SIG-M5 treated with dmso at 0.1 percent for 504 hours (cell line): ENCODE measurements around the gene GGA1.

Source experiments
- DNase-seq: peaks from one replicate; lab custom pipeline; 2025; ENCODE audit not compliant: unreplicated experiment; lab: John Stamatoyannopoulos, UW

GGA1 gene

DNA sequence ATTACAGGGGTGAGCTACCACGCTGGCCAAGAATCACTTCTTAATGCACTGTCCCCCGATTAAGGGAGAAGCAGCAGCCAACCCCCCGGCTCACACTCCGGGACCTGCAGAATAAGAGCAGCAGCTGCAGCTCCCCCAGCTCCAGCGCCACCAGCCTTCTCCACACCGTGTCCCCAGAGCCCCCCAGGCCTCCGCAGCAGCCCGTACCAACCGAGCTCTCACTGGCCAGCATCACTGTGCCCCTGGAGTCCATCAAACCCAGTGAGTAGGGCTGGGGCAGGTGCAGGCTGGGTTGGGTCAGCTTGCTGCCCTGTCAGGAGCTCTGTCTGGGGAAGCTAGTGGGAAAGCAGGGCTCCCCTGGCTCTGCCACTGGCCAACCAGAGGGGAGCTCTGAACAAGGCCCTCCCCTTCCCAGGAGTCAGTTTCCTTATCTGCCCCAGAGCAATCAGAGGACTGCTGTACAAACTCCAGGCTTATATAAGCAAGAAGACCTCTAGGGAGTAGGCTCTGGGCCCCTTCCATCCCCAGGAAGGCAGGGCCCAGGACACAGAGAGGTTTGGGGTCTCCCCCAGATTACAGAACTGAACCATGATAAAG lies 22.3 kb downstream of the GGA1 start:
- DNase-seq = no peak

DNA sequence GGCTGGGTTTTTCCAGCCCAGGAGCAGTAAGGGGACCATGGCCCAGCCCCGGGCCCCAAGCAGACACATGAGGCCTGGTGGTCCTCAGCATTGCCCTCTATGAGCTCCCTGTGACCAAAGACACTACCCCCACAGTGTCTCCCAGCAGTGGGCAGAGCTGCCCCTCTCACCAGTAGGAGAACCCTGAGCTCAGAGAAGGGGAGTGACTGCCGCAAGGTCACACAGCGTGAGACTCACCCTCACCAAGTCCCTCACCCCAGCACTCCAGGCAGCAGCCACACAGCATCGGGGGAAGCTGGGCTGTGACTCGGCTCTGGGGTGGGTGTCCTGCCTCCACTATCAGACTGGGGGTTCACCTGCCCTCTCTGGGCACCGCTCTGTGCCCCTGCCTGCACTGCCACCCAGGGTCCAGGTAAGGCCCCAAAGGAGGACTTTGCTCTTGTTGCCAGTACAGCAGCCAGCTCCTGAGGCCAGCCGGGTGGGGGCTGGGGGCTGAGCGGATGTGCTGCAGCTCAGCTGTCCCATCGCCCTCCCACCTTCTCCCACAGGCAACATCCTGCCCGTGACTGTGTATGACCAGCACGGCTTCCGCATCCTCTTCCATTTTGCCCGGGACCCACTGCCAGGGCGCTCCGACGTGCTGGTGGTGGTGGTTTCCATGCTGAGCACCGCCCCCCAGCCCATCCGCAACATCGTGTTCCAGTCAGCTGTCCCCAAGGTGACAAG lies 23.0 kb downstream of the GGA1 start:
- DNase-seq = no peak

DNA sequence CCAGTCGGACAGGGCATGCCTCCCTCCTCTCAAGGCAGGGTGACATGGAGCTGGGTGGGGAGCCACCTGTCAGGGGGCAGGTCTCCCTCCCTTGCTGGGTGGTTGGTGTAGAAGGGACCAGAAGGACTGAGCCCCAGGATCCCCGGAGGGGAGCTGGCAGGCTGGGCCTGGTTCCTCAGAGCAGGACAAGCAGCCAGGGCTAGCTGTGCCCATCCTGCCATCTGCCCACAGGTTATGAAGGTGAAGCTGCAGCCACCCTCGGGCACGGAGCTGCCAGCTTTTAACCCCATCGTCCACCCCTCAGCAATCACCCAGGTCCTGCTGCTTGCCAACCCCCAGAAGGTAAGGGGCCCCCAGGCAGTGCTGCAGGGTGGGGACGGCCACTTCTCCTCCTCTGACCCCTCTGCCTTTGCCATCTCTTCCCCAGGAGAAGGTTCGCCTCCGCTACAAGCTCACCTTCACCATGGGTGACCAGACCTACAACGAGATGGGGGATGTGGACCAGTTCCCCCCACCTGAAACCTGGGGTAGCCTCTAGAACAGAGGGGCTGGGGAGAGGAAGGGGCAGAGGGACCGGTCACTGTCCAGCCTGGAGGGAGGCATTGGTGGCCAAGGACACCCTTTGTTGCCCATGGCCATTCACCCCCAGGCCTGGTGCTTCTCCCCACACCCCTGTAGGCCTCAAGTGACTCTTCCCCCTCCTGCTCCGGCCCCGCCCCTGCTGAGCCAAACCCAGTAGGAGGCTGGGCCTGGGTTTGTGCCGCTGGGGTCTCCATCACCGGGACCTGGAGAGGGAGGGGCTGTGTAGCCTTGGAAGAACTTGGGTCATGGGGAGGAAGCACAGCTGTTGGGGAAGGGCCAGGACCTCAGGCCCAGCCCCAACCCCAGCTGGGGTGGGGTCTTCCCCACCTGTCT lies 23.8 kb downstream of the GGA1 start:
- DNase-seq = no peak

DNA sequence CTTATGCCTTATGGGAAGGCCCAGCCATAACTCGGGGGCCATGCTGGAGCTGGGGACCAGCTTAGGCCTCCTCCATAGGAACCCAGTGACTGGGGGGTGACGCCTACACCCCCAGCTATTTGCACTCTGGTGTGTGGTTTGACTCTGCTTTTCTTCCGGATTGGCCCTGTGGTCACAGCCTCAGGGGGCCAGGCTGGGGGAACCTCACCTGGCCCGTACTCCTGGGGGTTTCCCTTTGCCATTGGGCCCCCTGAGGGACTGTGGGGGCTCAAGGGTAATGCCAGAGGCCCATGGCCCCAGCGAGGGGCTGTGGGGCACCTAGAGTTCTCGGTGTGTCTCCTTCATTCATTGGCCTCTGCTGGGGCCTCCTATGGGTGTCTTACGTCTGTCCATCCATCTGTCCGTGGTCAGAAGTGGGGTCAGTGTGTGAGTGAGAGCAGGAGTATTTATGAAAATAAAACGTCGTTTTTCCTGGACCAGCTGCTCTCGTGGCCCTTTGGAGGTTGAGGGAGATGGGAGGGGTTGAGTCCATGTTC lies 24.5 kb downstream of the GGA1 start:
- DNase-seq = no peak

DNA sequence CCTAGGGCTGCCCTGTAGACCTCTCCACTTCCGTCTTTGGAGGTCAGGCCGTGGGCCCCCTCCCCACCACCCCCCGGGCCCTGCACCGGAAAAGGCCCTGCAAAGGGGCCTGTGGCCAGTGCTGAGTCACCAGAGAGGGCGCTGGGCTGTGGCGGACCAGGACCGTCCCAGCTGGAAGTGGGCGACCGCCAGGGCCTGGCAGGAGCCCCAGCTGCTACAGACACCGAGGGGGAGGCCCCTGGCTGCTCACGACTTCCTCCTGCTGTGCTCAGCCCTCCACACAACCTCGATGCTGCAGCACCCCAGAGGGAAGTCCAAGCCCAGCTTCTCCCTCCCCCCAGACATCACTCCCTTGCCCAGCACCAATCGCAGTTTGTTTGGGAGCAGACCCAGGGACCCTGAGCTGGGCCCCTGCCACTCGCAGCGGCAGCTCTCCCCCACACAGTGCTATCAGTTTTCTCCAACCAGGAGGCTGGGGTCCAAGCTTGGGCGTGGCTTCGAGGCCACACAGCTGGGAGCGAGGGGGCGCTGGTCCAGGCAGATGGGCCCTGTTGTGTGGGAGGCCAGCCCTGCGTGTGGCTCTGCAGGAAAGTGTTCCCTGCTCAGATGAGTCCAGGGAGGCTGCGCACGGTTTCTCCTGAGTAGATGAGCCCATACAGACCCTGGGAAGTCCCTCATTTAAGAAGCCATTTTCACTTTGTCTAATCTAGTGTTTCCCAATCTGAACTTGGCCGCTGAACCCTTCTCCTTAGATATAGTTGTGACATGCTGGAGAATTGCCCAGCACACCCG lies 25.2 kb downstream of the GGA1 start:
- DNase-seq = peak; percentile 92

DNA sequence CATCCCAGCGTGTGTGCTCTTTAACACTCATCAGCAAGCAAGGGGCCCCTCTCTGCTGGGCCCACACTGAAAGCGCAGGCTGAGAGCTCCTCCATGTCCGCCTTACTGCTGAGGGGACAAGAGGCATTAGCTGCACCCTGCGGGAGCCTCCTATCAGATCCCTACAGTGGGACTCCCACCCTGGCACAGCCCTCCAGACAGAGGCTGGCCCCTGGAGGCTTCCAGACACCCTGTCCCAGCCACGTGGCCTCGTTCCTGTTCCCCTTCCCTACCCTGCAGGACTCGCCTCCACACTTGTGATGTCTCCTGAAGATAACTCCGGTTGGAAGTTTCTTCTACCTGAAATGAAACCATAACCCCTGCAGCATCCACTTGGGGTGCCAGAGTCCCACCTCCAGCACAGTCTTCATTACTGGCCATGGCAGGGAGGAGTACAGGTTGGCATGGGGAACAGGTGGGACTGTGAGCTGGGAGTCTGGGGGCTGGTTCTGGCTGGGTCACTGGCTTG lies 25.8 kb downstream of the GGA1 start:
- no peak for DNase-seq

DNA sequence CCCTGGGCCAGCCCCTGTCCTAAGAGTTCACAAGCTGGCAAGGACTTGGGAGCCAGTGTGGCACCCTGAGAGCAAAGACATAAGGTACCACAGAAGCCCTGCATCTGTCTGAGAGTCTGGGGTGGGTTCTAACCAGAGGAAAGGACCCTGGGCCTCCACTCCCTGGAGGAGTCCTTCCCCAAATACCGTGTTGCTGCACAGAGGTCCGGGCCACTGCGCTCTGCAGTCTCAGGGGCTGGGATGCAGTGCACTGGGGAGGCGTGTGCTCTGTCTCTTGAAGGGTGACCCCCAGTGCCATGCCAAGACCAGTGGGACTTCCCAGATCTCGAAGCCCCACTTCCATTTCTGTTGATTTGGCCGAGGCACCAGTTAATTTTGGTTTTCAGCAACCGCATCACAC lies 26.5 kb downstream of the GGA1 start:
- DNase-seq = no peak

DNA sequence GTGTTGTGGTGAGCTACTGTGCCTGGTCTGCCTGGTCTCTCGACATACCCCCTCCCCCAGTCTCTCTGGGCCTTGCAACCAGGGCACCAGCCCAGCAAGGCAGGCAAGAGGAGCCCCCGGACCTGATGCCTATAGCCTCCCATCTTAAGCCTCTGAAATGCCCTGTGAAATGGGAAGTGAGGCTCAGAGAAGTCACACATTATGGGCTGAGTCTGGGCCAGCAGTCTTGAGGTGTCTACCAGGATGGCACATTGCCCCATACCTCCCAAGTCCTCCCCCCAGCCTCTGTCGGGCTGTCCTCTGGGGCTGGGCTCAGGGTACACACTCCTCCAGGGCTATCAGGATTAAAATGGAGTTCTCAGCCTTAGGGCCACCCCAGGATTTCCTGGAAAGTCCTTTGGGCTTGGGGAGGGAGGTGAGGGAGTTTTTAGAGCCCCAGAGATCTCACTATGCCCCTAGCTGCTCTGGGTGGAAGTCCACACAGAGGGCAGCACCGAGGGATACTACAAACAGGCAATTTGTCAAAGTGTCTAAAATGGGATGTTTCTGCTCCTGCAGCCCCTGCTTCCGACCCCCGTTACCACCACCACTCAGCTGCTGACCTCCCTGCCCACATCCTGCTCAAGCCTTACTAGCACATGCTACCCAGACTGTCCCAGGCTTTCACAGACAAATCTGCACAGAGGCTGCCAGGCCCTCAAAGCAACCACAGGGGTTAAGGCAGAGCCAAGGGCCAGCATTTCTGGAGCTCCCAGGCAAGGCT lies 27.7 kb downstream of the GGA1 start:
- peak; percentile 47 for DNase-seq

DNA sequence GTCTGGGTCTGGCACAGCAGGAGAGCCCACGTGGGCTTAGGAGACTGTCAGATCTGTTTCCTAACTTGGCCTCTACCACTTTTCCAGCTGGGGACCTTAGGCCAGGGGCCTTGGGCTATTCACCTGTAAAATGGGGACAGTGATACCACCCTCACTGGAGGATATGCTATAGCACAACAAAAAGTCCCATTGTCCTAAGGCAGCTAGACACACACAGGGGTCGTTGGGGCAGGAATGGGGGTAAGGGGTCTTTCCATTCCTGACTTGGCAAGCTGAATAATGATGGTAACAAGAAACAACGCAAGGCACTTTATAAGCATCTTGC lies 28.3 kb downstream of the GGA1 start:
- DNase-seq = no peak

DNA sequence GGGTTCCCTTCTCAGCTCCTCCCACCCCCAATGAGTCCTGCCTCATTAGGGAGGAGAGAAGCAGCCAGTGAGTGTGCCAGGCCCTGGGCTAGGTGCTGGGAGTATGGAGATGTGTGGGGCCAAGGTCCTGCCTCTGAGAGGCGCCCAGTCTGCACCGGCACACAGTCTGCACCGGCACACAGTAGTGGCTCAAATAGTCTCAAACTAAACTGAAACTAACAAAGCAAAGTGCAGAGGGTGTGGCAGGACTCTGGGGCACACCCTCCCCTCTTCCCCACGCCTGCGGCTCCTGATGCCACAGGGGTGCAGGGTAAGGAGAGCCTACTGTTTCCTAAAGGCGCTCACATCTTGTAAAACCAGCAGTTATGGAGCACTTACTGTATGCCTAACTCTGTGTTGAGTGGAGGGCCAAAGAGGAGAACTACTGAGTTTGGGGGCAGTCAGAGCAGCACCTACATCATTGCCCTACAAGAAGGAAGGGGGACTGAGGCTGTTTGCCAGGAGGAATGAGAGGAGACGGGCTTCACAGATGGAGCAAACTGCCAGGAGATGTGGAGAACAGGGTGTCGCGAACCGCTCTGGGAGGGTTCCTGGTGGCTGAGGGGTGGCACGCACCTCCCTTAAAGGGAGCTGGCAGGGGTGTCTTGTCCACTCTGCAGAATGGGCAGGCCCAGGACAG lies 29.9 kb downstream of the GGA1 start:
- DNase-seq = no peak

DNA sequence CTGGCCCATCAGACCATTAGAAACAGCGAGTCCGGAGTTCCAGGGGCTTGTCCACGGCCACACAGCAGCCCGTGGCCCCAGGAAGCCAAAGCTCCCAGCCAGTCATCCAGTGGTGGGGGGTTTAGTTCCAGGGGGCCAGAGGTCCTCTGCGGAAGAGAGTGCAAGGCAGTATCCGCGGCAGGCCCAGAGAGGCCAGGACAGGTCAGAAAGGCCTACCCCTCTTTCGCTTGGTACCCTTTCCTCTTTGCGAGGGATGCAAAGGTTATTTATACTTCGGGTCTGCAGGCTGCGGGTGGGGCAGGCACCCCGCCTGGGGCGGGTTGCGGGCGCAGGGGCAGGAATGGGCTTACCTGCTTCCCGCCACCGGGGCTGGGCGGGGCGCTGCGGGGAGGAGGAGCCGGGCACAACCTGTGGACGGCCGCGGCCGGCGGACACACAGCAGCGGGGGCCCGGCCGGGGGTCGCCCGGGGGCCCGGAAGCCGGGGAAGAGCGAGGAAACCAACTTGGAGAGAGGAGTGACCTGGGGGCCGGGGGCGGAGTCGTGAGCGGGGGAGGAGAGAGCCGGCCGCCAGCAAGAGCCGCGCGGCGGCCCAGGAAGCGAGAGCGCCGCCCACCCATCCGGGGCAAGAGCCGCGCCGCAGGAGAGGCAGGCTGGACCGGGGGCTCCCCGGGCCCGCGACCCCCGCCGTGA lies 30.6 kb downstream of the GGA1 start, which contains the start of gene SH3BP1:
Gene SH3BP1 (plus strand): TSS at position 600 of the 691 bp plus-strand sequence. CDS start 119 bp downstream, outside the sequence.
- peak; percentile 33 for DNase-seq

DNA sequence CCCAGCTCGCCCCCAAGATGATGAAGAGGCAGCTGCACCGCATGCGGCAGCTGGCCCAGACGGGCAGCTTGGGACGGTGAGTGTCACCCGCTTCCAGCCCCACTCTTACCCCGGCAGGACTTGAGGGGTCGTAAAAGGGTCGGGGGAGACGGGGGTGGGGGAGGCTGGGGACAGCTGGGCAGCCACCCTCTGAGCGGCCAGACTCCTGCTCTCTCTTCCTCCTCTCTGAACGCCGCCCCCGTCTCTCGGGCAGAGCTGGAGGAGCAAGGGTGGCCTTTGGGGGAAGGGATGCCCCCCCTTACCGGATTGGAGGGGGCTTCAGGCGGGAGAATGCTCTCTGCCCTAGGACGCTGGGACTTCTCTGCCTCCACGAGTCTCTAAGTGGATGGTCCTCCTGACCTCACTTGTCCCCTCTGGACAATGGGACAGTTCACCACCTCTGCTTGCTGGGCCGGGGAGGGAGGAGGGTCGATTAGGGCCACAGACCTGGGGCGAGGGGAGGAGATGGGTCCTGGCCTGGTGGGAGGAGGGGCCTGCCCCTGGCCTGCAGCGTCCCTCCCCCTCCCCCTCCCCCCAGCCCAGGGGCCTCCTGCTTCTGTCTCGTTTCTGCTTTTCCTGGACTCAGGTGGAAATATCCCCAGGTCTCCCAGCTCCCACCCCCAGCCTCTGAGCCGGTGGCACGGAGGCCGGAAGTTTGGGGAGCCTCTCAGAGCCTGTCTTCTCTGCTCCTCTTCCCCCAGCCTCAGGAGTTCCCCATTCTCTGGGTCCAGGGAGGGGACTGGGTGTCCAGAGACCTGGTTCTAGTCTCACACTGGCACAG lies 31.3 kb downstream of the GGA1 start:
- DNase-seq = peak; percentile 59

DNA sequence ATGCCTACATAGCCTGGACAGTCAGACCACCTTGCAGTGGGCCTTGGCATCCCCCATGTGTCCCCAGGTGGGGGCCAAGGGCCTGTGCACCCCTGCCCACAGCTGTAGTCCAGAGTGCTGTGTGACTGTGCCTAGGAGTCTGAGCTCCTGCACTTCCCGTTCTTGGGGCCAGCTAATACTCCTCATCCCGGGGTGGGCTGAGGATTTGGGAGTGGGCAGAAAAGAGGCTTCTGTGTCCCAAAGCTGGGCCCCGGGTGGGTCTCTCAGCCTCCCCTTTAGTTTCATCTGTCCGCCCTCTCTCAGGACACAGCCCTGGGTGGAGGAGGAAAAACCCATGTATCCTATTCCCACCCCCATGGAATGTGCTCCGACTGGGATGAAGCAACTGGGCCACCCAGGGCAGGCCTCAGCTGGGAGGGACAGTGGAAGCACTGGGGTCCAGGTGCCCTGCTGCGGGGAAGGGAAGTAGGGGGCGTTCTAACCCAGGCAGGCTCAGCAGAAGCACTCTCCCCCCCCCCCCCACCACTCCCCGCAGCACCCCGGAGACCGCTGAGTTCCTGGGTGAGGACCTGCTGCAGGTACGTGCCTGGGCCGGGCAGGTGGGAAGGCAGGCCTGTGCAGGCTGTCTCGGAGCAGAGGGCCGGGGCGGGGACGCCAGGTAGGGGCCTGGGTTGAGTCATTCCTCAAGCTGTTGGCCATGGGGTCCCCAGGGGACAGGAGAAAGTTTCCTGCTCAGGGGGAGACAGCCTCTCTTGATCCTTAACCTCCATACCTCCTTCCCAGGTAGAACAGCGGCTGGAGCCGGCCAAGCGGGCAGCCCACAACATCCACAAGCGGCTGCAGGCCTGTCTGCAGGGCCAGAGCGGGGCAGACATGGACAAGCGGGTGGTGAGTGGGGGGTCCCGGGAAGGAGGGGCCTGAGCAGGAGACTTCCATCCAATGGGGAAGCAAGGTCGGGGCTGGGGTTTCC lies 32.2 kb downstream of the GGA1 start:
- no peak for DNase-seq

DNA sequence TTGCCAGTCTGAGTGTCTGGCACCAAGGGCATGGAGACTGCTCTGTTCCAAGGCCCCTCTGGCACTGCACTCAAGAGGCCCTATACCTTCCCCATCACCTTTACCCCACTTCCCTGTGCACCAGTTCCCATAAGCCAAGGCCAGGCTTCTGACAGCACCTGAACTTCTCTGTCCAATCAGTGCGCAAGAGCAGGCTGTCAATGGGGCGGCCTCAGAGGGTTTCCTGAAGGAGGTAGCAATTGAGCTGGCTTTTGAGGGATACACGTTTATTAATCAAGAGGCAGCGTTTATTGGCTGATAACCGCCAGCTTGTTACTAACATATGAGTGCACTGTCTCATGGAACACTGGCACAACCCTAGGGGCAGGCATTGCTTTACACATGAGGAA lies 32.9 kb downstream of the GGA1 start:
- no peak for DNase-seq

DNA sequence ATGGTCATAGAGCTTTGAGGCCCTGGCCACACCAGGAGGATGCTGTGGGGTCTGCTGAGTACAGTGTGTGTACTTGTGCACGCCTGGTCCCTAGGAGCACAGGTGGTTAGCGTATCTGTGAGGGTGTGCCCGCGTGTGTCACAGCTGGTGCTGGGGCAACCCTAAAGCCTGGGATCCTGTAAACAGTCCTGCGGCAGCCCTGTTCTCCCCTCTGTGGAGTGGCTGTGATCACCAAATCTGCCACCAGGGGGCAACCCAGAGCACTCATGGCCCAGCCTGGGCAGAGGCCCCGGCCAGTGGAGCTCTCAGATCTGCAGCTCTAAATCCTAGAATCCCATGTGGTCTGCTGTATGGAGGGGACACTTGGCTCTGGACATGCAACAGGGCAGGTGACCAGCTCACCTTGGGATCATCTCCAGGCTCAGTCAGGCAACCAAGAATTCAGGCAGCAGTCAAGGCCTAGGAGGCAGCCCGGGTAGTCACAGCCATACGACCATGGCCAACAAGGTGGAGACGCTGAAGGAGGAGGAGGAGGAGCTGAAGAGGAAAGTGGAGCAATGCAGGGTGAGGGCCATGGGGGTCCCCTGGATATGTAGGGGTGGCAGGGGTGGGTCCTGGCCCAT lies 34.7 kb downstream of the GGA1 start:
- DNase-seq = peak; percentile 61

DNA sequence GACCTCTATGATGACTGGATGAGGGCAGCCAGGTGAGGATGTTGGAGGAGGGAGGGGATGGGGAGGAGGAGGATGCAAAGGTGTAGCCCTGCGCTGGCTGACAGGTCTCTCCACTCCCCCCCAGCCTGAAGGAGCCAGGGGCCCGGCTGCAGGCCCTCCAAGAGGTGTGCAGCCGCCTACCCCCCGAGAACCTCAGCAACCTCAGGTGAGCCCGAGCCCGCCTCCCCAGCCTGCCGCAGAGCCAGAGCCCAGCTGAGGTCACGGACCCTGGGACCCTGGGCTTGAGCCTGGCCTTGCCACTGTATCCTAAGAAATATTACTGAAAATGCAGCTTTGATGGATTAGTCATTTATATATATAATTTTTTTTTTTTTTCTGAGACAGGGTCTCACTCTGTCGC lies 38.7 kb downstream of the GGA1 start:
- DNase-seq = no peak
